NOMO-1 treated with DMSO at 0.1 percent for 48 hours (cell line): ENCODE data around the gene CATSPER3.

Experiments
- DNase-seq: peaks from one replicate; lab custom pipeline; 2025; ENCODE audit not compliant: unreplicated experiment; lab: John Stamatoyannopoulos, UW

The CATSPER3 gene

GRCh38 chr5:135059000-135059923 lies 91.6 kb downstream of the CATSPER3 start:
- DNase-seq, result no peak

- DNase-seq, result no peak
These were observed 92.3 kb downstream of the CATSPER3 start for GRCh38 chr5:135060021-135060420.

- no peak for DNase-seq
These were observed 93.3 kb downstream of the CATSPER3 start for GRCh38 chr5:135061001-135061400.
